Loucy (cell line): ENCODE data around the gene FCRLB.
"Not testable (repeated sequence)": the region's sequence is repeated elsewhere in the genome, so short reads cannot be mapped to it uniquely, and the experiment has no call there.

Experiments
- H2AFZ ChIP-seq: fragments of 200-600 bp; sonication (generic); 2 replicates; pipeline ENCODE4 v1.6.0; 2016; ENCODE audit warnings: antibody characterized with exemption, mild to moderate bottlenecking, low read length, moderate library complexity
- H3F3A ChIP-seq: fragments of 200-600 bp; 2 replicates; pipeline ENCODE4 v1.6.0; 2016; ENCODE audit warnings: antibody characterized with exemption, low read depth, mild to moderate bottlenecking
- H3K27me3 ChIP-seq: fragments of 200-600 bp; sonication (generic); 2 replicates; pipeline ENCODE4 v1.6.1; 2014; ENCODE audit warnings: low read length, mild to moderate bottlenecking; ENCODE audit not compliant: insufficient read depth, poor library complexity, severe bottlenecking
- H3K36me3 ChIP-seq: fragments of 200-600 bp; sonication (generic); 2 replicates; pipeline ENCODE4 v1.6.1; 2016; ENCODE audit warnings: low read length; ENCODE audit not compliant: insufficient read depth
- H3K4me1 ChIP-seq: fragments of 200-600 bp; sonication (generic); 2 replicates; pipeline ENCODE4 v1.5.1; 2014; ENCODE audit warnings: low read length, mild to moderate bottlenecking; ENCODE audit not compliant: insufficient read depth, poor library complexity, severe bottlenecking
- H3K4me2 ChIP-seq: fragments of 200-600 bp; sonication (generic); 2 replicates; pipeline ENCODE4 v1.6.0; 2014; ENCODE audit warnings: antibody characterized with exemption, low read length, low read depth, mild to moderate bottlenecking; ENCODE audit not compliant: poor library complexity, severe bottlenecking
- H3K4me3 ChIP-seq: fragments of 200-600 bp; sonication (generic); 2 replicates; pipeline ENCODE4 v1.5.1; 2014; ENCODE audit warnings: low read length, mild to moderate bottlenecking, mixed read lengths; ENCODE audit not compliant: poor library complexity, severe bottlenecking
- H3K79me2 ChIP-seq: fragments of 200-600 bp; sonication (generic); 2 replicates; pipeline ENCODE4 v1.6.1; 2014; ENCODE audit warnings: low read length; ENCODE audit not compliant: insufficient read depth
- H3K9ac ChIP-seq: fragments of 200-600 bp; sonication (generic); 2 replicates; pipeline ENCODE4 v1.6.0; 2014; ENCODE audit warnings: mild to moderate bottlenecking, low read depth, low read length, moderate library complexity; ENCODE audit not compliant: poor library complexity, severe bottlenecking
- H3K9me2 ChIP-seq: fragments of 200-600 bp; sonication (generic); replicated peaks from 2 replicates; pipeline ENCODE4 v1.6.1; 2016; ENCODE audit warnings: low read depth, low read length, mixed read lengths
- H3K9me3 ChIP-seq: fragments of 200-600 bp; sonication (generic); 2 replicates; pipeline ENCODE4 v1.6.1; 2014; ENCODE audit warnings: mild to moderate bottlenecking, antibody characterized with exemption, low read length, low read depth; ENCODE audit not compliant: insufficient read depth
- H4K20me1 ChIP-seq: fragments of 200-600 bp; sonication (generic); 2 replicates; pipeline ENCODE4 v1.6.0; 2014; ENCODE audit warnings: antibody characterized with exemption, low read length, mild to moderate bottlenecking; ENCODE audit not compliant: insufficient read depth, poor library complexity, severe bottlenecking
- CTCF ChIP-seq: fragments of 200-600 bp; sonication (generic); conservative IDR thresholded peaks from 2 replicates; pipeline ENCODE4 v1.5.1; 2014; ENCODE audit warnings: mild to moderate bottlenecking, antibody characterized with exemption, low read length
- EZH2phosphoT487 ChIP-seq: fragments of 200-600 bp; IDR thresholded peaks from 2 replicates; pipeline ENCODE4 v1.6.1; 2018; ENCODE audit warnings: antibody characterized with exemption, mild to moderate bottlenecking, moderate library complexity, borderline replicate concordance

FCRLB gene, protein sequence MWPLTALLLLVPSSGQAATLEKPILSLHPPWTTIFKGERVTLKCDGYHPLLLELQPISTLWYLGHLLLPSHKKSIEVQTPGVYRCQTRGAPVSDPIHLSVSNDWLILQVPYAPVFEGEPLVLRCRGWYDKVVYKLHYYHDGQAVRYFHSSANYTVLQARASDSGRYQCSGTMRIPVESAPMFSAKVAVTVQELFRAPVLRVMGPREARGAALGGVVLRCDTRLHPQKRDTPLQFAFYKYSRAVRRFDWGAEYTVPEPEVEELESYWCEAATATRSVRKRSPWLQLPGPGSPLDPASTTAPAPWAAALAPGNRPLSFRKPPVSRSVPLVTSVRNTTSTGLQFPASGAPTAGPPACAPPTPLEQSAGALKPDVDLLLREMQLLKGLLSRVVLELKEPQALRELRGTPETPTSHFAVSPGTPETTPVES

DNA sequence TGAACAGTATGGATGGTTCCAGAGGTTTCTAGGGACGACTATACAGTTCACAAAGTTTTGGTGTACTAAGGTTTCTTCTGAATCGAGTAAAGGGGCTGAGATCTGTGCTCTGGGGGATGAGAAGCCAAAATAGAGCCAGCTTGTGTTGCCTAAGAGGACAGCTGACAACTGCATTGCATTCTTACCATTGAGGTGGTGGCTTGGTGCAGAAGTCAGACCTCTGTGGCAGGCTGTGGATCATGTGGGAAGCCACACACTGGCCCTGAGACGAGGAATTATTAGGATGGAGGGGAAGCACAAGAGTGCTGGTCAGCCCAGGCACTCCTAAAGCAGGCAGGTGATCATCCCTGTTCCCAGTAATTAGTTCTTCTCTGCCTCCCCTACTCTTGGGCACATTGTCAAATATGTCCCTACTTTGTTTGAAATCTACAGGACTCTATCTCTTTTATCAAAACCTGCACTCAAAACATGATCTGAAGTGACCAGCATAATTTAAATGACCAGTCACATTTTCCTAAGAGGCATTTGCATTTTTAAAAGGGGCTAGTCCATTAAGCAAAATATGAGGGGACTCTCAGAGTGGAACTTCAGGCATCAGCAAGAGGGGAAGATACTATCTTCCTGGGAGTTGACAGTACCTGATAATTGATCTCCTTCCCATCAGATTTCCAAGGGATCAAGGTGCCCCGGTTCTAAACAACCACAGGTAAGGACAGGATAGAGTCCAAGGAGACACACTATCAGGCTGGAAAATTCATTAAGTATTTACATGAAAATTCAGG is at the start of gene FCRLB:
Gene FCRLB (plus strand): TSS at position 589 of the 782 bp plus-strand sequence. CDS start 1,129 bp downstream, outside the sequence.
- H3F3A ChIP-seq = no peaks in the 10 kb centered on the region
- H3K9ac ChIP-seq = no peak within 1 kb of the TSS
- TF ChIP-seq EZH2phosphoT487 (no peak), CTCF (no peak)
- no peak within 1 kb of the TSS for H2AFZ ChIP-seq
- no peak within 1 kb of the TSS for H3K4me3 ChIP-seq
- H3K9me2 ChIP-seq = no peaks in the 10 kb centered on the region
- no peaks in the 10 kb centered on the region for H3K79me2 ChIP-seq
- no peaks in the 10 kb centered on the region for H3K9me3 ChIP-seq
- H3K27me3 ChIP-seq = no peaks in the 10 kb centered on the region
- peaks cover 11% of the 10 kb centered on the region for H3K4me1 ChIP-seq
- H4K20me1 ChIP-seq = no peaks in the 10 kb centered on the region
- no peaks in the 10 kb centered on the region for H3K36me3 ChIP-seq
- no peak within 1 kb of the TSS for H3K4me2 ChIP-seq

DNA sequence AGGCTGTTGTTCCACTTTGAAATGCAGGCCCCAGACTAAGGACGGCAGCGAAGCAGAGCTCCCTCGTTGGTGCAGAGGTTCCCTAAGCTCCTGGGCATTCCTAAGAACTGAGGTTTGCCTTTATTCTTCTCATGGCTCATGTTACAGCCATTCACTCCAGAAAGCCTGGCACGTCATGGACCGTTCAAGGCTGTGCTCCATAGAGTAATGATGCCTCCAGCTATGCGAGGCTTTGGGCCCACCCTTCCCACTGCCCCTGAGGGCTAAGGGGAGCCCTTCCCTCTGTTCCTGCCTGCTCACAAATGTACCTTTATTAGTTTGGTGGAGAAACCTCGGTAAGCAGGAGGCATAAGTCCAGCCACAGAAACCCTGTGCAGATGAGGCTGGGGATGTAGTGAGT is 47.9 kb upstream of the FCRLB start:
- not testable (repeated sequence) for H4K20me1 ChIP-seq, H3K4me1 ChIP-seq, H3K79me2 ChIP-seq, H3K9me2 ChIP-seq, H3K4me3 ChIP-seq, H3K27me3 ChIP-seq, H2AFZ ChIP-seq, H3K9ac ChIP-seq, H3K9me3 ChIP-seq, H3F3A ChIP-seq, H3K36me3 ChIP-seq, H3K4me2 ChIP-seq

DNA sequence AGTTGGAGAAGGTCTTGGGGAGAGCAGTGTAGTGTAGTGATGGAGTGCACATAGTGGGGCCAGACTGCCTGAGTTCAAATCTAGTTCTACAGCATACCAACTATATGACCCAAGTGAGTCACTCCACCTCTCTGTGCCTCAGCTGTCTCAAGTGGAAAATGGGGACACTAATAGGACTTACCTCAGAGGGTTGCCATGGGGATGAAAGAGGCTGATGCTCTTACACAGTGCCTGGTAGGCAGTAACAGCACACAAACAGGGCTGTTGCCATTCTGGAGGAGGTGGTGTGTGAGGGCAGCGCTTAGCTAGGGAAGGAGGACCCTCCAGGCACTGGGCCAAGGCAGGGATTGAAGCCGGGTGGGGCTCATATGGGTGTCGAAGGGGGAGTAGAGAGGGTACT is 46.9 kb upstream of the FCRLB start:
- not testable (repeated sequence) for H3K9ac ChIP-seq, H3K9me3 ChIP-seq, H3K27me3 ChIP-seq, H3K4me2 ChIP-seq, H3K4me1 ChIP-seq, H4K20me1 ChIP-seq, H2AFZ ChIP-seq, H3K9me2 ChIP-seq, H3K36me3 ChIP-seq, H3K4me3 ChIP-seq, H3F3A ChIP-seq, H3K79me2 ChIP-seq

GRCh38 chr1:161674908-161675307 is 46.4 kb upstream of the FCRLB start:
- not testable (repeated sequence) for H3K36me3 ChIP-seq, H3K9me2 ChIP-seq, H3K79me2 ChIP-seq, H3K9ac ChIP-seq, H4K20me1 ChIP-seq, H3K4me1 ChIP-seq, H3F3A ChIP-seq, H3K27me3 ChIP-seq, H2AFZ ChIP-seq, H3K4me2 ChIP-seq, H3K9me3 ChIP-seq, H3K4me3 ChIP-seq
